SU-DHL-6 (cell line): ENCODE data around the gene DPP6.

Source experiments
- CTCF ChIP-seq: fragments of 200-600 bp; sonication (generic); IDR thresholded peaks from one replicate; pipeline ENCODE4 v1.5.1; 2017; ENCODE audit warnings: antibody characterized with exemption, mild to moderate bottlenecking, low read length, moderate library complexity; ENCODE audit not compliant: insufficient read depth, poor library complexity, severe bottlenecking
- EZH2phosphoT487 ChIP-seq: fragments of 200-600 bp; sonication (generic), shearing (Covaris generic); conservative IDR thresholded peaks from 2 replicates; pipeline ENCODE4 v1.6.1; 2018; ENCODE audit warnings: mild to moderate bottlenecking, antibody characterized with exemption, low read length, moderate library complexity, mixed read lengths

GRCh38 chr7:154688952-154689351 is 636.8 kb downstream of the DPP6 start:
- TF ChIP-seq CTCF: no peak
- no peak for TF ChIP-seq EZH2phosphoT487
